Measurements from ENCODE around the gene HCAR2. TPM values are rescaled to one million over a fixed set of nuclear protein-coding genes. Genes with fewer than 3 reads are reported as not detected.
"Not testable (repeated sequence)": the region's sequence is repeated elsewhere in the genome, so short reads cannot be mapped to it uniquely, and the experiment has no call there.

HCAR2 gene
- total RNA-seq, 1 experiment from 2014 or later: not detected

GRCh38 chr12:122696922-122697321 is 6.2 kb downstream of the HCAR2 start:
- H3T11ph ChIP-seq (ENCODE audit: low read length); H2BK15ac ChIP-seq (ENCODE audit: low read depth, low read length); H3K4me2 ChIP-seq (ENCODE audit: insufficient read depth, insufficient read length, low read length); H3K27ac Mint-ChIP-seq; H3K4me3 Mint-ChIP-seq; H3K79me2 ChIP-seq (ENCODE audit: insufficient read depth, low read length); H3K23ac ChIP-seq (ENCODE audit: insufficient read length, low read depth, low read length); H3K9ac ChIP-seq (ENCODE audit: extremely low read depth, insufficient read length, low read length); H2BK12ac ChIP-seq (ENCODE audit: insufficient read length, low read depth, low read length); H3K79me1 ChIP-seq (ENCODE audit: insufficient read depth, low read depth, low read length, poor library complexity, severe bottlenecking); H3K14ac ChIP-seq (ENCODE audit: insufficient read depth, low read length); DNase-seq; H3K4ac ChIP-seq (ENCODE audit: low read depth, low read length); H3K23me2 ChIP-seq (ENCODE audit: insufficient read length, low read depth, low read length, poor library complexity, severe bottlenecking); H3K27ac ChIP-seq (ENCODE audit: insufficient read length, low read depth, low read length); H4K20me1 ChIP-seq (ENCODE audit: control insufficient read depth, insufficient read depth, insufficient read length); H3K4me1 Mint-ChIP-seq; H2AK5ac ChIP-seq (ENCODE audit: insufficient read length, low read length); H2BK20ac ChIP-seq (ENCODE audit: low read depth, low read length, poor library complexity, severe bottlenecking); H3K4me1 ChIP-seq (ENCODE audit: insufficient read depth, low read length); H3K9me3 Mint-ChIP-seq; H3K9me3 ChIP-seq (ENCODE audit: control insufficient read depth, low read depth, low read length); H3K27me3 ChIP-seq (ENCODE audit: insufficient read depth, low read length); H4K91ac ChIP-seq (ENCODE audit: insufficient read length, low read depth, low read length); H3K27me3 Mint-ChIP-seq (ENCODE audit: low read depth); H3K18ac ChIP-seq (ENCODE audit: insufficient read length, low read depth, low read length); H3K56ac ChIP-seq (ENCODE audit: insufficient read length, low read depth, low read length); H2BK120ac ChIP-seq (ENCODE audit: low read depth, low read length, poor library complexity, severe bottlenecking); H3K36me3 Mint-ChIP-seq (ENCODE audit: insufficient read depth in 1 of 3, low read depth in 3 of 3); H2BK5ac ChIP-seq (ENCODE audit: insufficient read length, low read length); H4K8ac ChIP-seq (replicated peaks; ENCODE audit: insufficient read length, low read depth, low read length); H4K5ac ChIP-seq (ENCODE audit: insufficient read length, low read depth, low read length); H2AFZ ChIP-seq (ENCODE audit: low read length): not testable (repeated sequence)
- WGBS (ENCODE audit: extremely low coverage, insufficient read length, low lambda C conversion rate): no CpG with 5 or more reads among the region's 2 CpGs
